ENCODE measurements around the gene CARS1. TPM values are rescaled to one million over a fixed set of nuclear protein-coding genes. Genes with fewer than 3 reads are reported as not detected.

Gene CARS1
- total RNA-seq, 1 donor from 2014 or later: 26.0 TPM

- TF ChIP-seq POLR2AphosphoS5 (IDR thresholded peaks at IDR 0.05; ENCODE audit: insufficient read depth in 1 of 2, low read depth in 1 of 2) (peak; percentile 57 to 76), POLR2A (IDR thresholded peaks at IDR 0.05) (no peak)
- TF ChIP-seq, protein P1, sequence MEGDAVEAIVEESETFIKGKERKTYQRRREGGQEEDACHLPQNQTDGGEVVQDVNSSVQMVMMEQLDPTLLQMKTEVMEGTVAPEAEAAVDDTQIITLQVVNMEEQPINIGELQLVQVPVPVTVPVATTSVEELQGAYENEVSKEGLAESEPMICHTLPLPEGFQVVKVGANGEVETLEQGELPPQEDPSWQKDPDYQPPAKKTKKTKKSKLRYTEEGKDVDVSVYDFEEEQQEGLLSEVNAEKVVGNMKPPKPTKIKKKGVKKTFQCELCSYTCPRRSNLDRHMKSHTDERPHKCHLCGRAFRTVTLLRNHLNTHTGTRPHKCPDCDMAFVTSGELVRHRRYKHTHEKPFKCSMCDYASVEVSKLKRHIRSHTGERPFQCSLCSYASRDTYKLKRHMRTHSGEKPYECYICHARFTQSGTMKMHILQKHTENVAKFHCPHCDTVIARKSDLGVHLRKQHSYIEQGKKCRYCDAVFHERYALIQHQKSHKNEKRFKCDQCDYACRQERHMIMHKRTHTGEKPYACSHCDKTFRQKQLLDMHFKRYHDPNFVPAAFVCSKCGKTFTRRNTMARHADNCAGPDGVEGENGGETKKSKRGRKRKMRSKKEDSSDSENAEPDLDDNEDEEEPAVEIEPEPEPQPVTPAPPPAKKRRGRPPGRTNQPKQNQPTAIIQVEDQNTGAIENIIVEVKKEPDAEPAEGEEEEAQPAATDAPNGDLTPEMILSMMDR (IDR thresholded peaks at IDR 0.05): no peak
- no peak for DNase-seq (ENCODE audit: extremely low spot score in 2 of 2)
- intact Hi-C loops (cut with DNase I): no loop called here
- Histone ChIP-seq H3K27me3 (no peaks in the 10 kb centered on the region), H3K4me3 (peak overlapping the region in 1 of 2 donors; percentile 15), H3K27ac (peak overlapping the region; percentile 78), H3K36me3 (peaks cover 0 to 3% of the 10 kb centered on the region in 2 donors), H3K4me1 (peaks cover 33% of the 10 kb centered on the region), H3K9me3 (no peaks in the 10 kb centered on the region)
Observed at GRCh38 chr11:3049430-3050243, 7.6 kb downstream of the CARS1 start.

- H3K4me3 ChIP-seq: no peak overlapping the region
- intact Hi-C loops (cut with DNase I): no loop called here
- no peaks in the 10 kb centered on the region for H3K9me3 ChIP-seq
- H3K27ac ChIP-seq: no peak overlapping the region
- H3K27me3 ChIP-seq: no peaks in the 10 kb centered on the region
- peaks cover 47% of the 10 kb centered on the region for H3K4me1 ChIP-seq
- peaks cover 0 to 3% of the 10 kb centered on the region in 2 donors for H3K36me3 ChIP-seq
- no peak for DNase-seq (ENCODE audit: extremely low spot score in 2 of 2)
- TF ChIP-seq POLR2A (IDR thresholded peaks at IDR 0.05) (no peak), POLR2AphosphoS5 (IDR thresholded peaks at IDR 0.05; ENCODE audit: insufficient read depth in 1 of 2, low read depth in 1 of 2) (no peak)
- TF ChIP-seq, protein P1 (IDR thresholded peaks at IDR 0.05): no peak
Observed at GRCh38 chr11:3047637-3048036, 9.6 kb downstream of the CARS1 start.

DNA sequence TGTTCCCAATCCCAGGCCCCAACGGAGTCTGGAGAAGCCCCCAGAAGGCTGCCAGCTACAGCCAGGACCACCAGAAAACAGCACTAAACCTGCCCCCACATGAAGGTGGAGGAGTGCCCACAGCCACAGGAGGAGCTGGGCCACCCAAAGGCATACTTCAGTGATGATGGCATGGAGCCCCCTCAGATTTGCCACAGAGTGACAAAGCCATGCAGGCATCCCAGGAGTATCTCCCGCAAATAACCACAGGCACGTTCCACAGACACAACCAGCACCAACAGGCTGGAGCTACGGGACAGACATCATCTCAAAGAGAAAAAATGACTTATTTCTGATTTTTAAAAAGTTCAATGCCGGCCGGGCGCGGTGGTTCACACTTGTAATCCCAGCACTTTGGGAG, 10.6 kb downstream of the CARS1 start:
- TF ChIP-seq POLR2AphosphoS5 (IDR thresholded peaks at IDR 0.05; ENCODE audit: insufficient read depth in 1 of 2, low read depth in 1 of 2) (no peak), POLR2A (IDR thresholded peaks at IDR 0.05) (no peak)
- TF ChIP-seq, protein P1 (IDR thresholded peaks at IDR 0.05): no peak
- H3K9me3 ChIP-seq: no peaks in the 10 kb centered on the region
- H3K36me3 ChIP-seq: peaks cover 0 to 8% of the 10 kb centered on the region in 2 donors
- H3K4me1 ChIP-seq: peaks cover 38% of the 10 kb centered on the region
- no peaks in the 10 kb centered on the region for H3K27me3 ChIP-seq
- DNase-seq (ENCODE audit: extremely low spot score in 2 of 2): no peak
- no peak overlapping the region for H3K4me3 ChIP-seq
- intact Hi-C loops (cut with DNase I): no loop called here
- H3K27ac ChIP-seq: no peak overlapping the region

DNA sequence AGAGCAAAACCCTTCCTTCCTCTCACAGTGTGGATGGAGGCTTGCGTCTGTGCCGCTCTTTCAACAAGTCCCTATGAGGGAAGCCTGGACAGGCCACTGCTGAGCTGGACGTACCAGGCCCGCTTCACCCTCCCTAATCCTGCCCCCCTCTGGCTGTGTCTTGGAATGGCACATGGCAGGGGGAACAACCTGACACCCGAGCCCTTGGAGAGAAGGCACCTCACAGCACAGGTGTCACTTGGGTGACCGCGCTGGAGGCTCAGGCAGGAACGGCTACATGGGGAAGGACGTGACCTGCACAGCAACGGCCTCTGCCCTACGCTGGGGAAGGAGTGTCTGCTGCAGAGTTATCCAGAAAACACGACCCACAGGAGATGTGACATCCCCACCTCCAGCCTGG, 11.0 kb downstream of the CARS1 start:
- intact Hi-C loops (cut with DNase I): no loop called here
- Histone ChIP-seq H3K4me1 (peaks cover 36% of the 10 kb centered on the region), H3K9me3 (no peaks in the 10 kb centered on the region), H3K27ac (no peak overlapping the region), H3K4me3 (no peak overlapping the region), H3K27me3 (no peaks in the 10 kb centered on the region), H3K36me3 (peaks cover 0 to 11% of the 10 kb centered on the region in 2 donors)
- TF ChIP-seq POLR2A (IDR thresholded peaks at IDR 0.05) (no peak), POLR2AphosphoS5 (IDR thresholded peaks at IDR 0.05; ENCODE audit: insufficient read depth in 1 of 2, low read depth in 1 of 2) (no peak)
- TF ChIP-seq, protein P1 (IDR thresholded peaks at IDR 0.05): no peak
- DNase-seq (ENCODE audit: extremely low spot score in 2 of 2): no peak

- H3K9me3 ChIP-seq: no peaks in the 10 kb centered on the region
- no peak for TF ChIP-seq POLR2AphosphoS5 (IDR thresholded peaks at IDR 0.05; ENCODE audit: insufficient read depth in 1 of 2, low read depth in 1 of 2)
- no peak for TF ChIP-seq POLR2A (IDR thresholded peaks at IDR 0.05)
- TF ChIP-seq, protein P1 (IDR thresholded peaks at IDR 0.05): no peak
- H3K27ac ChIP-seq: no peak overlapping the region
- DNase-seq (ENCODE audit: extremely low spot score in 2 of 2): no peak
- peaks cover 0 to 20% of the 10 kb centered on the region in 2 donors for H3K36me3 ChIP-seq
- no peak overlapping the region for H3K4me3 ChIP-seq
- H3K4me1 ChIP-seq: peaks cover 28% of the 10 kb centered on the region
- H3K27me3 ChIP-seq: no peaks in the 10 kb centered on the region
- intact Hi-C loops (cut with DNase I): no loop called here
Observed at GRCh38 chr11:3044915-3045314, 12.3 kb downstream of the CARS1 start.

All from vagina (tissue), 2 donors.